Mesothelial cell of epicardium (in vitro differentiated cells): ENCODE data around the gene GSTM2. TPM values are rescaled to one million over a fixed set of nuclear protein-coding genes. Genes with fewer than 3 reads are reported as not detected.
"Not testable (repeated sequence)": the region's sequence is repeated elsewhere in the genome, so short reads cannot be mapped to it uniquely, and the experiment has no call there.

Experiments used
- DNase-seq, 2 experiments: peaks; one replicate each; pipeline ENCODE4 v3.0.0; 2021; ENCODE audit warnings: low spot score in 2 of 2; ENCODE audit not compliant: unreplicated experiment in 2 of 2
- H3K27ac Mint-ChIP-seq: 2 replicates; pipeline ENCODE4 v1.8.0; 2021; ENCODE audit warnings: mixed read lengths
- H3K27me3 Mint-ChIP-seq: 2 replicates; pipeline ENCODE4 v1.8.0; 2021; ENCODE audit warnings: low read depth, mixed read lengths
- H3K36me3 Mint-ChIP-seq: 2 replicates; pipeline ENCODE4 v1.8.0; 2021; ENCODE audit warnings: mixed read lengths
- H3K4me1 Mint-ChIP-seq: 2 replicates; pipeline ENCODE4 v1.8.0; 2021; ENCODE audit warnings: mixed read lengths
- H3K4me3 Mint-ChIP-seq: 2 replicates; pipeline ENCODE4 v1.8.0; 2021; ENCODE audit warnings: mild to moderate bottlenecking, moderate library complexity, mixed read lengths
- H3K9me3 Mint-ChIP-seq: 2 replicates; pipeline ENCODE4 v1.8.0; 2021; ENCODE audit warnings: mixed read lengths
- CTCF ChIP-seq: fragments of 200-600 bp; sonication (generic); IDR thresholded peaks from one replicate; pipeline ENCODE4 v1.5.0; 2021; ENCODE audit warnings: antibody characterized with exemption; ENCODE audit not compliant: unreplicated experiment
- total RNA-seq: library from RNA; stranded (reverse); gene quantifications from 3 replicates; pipeline ENCODE4 v1.2.1, GENCODE V29; 2021

GSTM2 gene
- total RNA-seq, 1 donor from 2014 or later, result 177 TPM

DNA sequence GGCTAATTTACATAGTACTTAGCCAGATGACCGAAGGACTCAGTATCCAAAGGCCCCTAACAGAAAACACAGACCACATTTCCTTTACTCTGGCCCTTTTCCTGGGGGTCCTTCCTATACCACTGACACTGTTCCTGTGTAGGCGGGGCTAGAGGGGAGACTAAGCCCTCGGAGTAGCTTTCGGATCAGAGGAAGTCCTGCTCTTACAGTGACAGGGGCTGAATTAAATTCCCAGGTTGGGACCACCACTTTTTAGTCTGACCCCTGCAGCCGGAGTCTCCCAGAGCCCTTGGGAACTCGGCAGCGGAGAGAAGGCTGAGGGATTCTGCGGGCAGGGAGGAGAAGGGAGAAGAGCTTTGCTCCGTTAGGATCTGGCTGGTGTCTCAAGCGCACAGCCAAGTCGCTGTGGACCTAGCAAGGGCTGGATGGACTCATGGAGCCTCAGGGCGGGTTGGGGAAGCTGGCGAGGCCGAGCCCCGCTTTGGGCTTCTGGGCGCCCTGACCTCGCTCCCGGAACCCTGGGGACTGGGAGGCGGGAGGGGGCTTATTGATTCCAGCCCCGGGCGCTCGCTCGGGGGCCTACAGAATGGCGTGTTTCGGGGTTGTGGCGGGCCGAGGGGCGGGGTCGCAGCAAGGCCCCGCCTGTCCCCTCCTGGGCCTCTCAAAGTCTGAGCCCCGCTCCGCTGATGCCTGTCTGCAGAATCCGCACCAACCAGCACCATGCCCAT, 43.9 kb downstream of the GSTM2 start, which contains the start of gene GSTM5:
TSS of gene GSTM5 (plus strand) at position 659 of the 728 bp plus-strand sequence. CDS start at position 721, 62 bp downstream.
- H3K4me1 Mint-ChIP-seq, DNase-seq, H3K27me3 Mint-ChIP-seq, H3K4me3 Mint-ChIP-seq, H3K27ac Mint-ChIP-seq: not testable (repeated sequence)
- peaks cover 14% of the 10 kb centered on the region for H3K36me3 Mint-ChIP-seq
- peaks cover 25% of the 10 kb centered on the region for H3K9me3 Mint-ChIP-seq

DNA sequence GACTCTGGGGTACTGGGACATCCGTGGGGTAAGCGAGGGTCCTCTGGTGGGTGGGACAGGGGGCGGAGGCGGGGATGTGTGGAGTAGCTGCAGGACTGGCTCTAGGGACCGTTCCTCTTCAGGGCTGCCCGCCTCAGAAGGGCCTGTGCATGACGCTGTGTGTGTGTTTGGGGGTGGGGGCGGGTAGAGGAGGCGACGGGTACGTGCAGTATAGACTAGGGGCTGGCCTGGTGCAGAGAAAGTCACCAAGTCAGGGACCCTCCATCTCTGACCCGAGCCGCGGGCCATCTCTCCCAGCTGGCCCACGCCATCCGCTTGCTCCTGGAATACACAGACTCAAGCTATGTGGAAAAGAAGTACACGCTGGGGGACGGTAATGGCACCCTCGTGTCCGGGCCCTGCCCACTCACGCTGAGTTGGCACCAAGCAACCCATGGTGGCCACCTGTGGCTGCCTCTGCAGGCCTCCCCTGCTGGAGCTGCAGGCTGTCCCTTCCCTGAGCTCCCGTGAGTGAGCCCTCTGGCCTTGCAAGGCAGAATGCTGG, 44.5 kb downstream of the GSTM2 start:
- peaks cover 20% of the 10 kb centered on the region for H3K9me3 Mint-ChIP-seq
- TF ChIP-seq CTCF, result no peak
- H3K36me3 Mint-ChIP-seq, result peaks cover 14% of the 10 kb centered on the region
- H3K4me3 Mint-ChIP-seq, result no peak overlapping the region
- H3K27me3 Mint-ChIP-seq, result no peaks in the 10 kb centered on the region
- H3K4me1 Mint-ChIP-seq, result no peaks in the 10 kb centered on the region
- DNase-seq, result no peak
- H3K27ac Mint-ChIP-seq, result no peak overlapping the region

DNA sequence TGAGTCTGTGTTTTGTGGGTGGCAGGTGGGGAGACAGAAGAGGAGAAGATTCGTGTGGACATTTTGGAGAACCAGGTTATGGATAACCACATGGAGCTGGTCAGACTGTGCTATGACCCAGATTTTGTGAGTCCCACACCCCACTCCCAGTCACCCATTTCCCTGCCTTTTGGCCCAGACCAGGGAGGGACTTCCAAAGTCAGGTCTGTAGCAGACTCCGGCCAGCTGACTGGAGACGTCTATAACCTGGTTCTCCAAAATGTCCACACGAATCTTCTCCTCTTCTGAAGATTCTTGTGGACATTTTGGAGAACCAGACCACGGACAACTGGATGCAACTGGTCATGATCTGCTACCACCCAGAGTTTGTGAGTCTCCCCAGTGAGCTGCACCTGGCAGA, 45.8 kb downstream of the GSTM2 start:
- Mint-ChIP-seq H3K27ac (no peak overlapping the region), H3K36me3 (peaks cover 7% of the 10 kb centered on the region)

GRCh38 chr1:109714661-109715372, 47.0 kb downstream of the GSTM2 start:
- no peaks in the 10 kb centered on the region for H3K27me3 Mint-ChIP-seq
- no peaks in the 10 kb centered on the region for H3K36me3 Mint-ChIP-seq
- H3K4me3 Mint-ChIP-seq, result no peak overlapping the region
- no peak overlapping the region for H3K27ac Mint-ChIP-seq
- TF ChIP-seq CTCF, result no peak
- no peaks in the 10 kb centered on the region for H3K9me3 Mint-ChIP-seq
- no peak for DNase-seq
- H3K4me1 Mint-ChIP-seq, result peaks cover 10% of the 10 kb centered on the region

More for the DNA sequence above, 45.8 kb downstream of the GSTM2 start:
- Mint-ChIP-seq H3K9me3 (peaks cover 10% of the 10 kb centered on the region), H3K4me1 (peaks cover 10% of the 10 kb centered on the region), H3K27me3 (no peaks in the 10 kb centered on the region), H3K4me3 (no peak overlapping the region)
- no peak for DNase-seq
- no peak for TF ChIP-seq CTCF

GRCh38 chr1:109716121-109716520, 48.3 kb downstream of the GSTM2 start:
- no peak for DNase-seq
- H3K4me1 Mint-ChIP-seq, result peaks cover 10% of the 10 kb centered on the region
- no peak overlapping the region for H3K4me3 Mint-ChIP-seq
- H3K27ac Mint-ChIP-seq, result no peak overlapping the region
- no peaks in the 10 kb centered on the region for H3K27me3 Mint-ChIP-seq
- H3K36me3 Mint-ChIP-seq, result no peaks in the 10 kb centered on the region
- no peak for TF ChIP-seq CTCF
- no peaks in the 10 kb centered on the region for H3K9me3 Mint-ChIP-seq

GRCh38 chr1:109716570-109717090, 48.8 kb downstream of the GSTM2 start:
- Mint-ChIP-seq H3K27ac (no peak overlapping the region), H3K4me3 (no peak overlapping the region), H3K36me3 (no peaks in the 10 kb centered on the region), H3K9me3 (no peaks in the 10 kb centered on the region), H3K27me3 (no peaks in the 10 kb centered on the region), H3K4me1 (peaks cover 10% of the 10 kb centered on the region)
- TF ChIP-seq CTCF, result no peak
- no peak for DNase-seq
